ENCODE measurements around the gene DSTYK.
"Not testable (repeated sequence)": the region's sequence is repeated elsewhere in the genome, so short reads cannot be mapped to it uniquely, and the experiment has no call there.

DSTYK gene

GRCh38 chr1:205243350-205244191 lies 32.1 kb upstream of the DSTYK start:
- in situ Hi-C loops (cut with HindIII; ENCODE audit: low sequenced_read_pairs), result no loop called here

- in situ Hi-C loops (cut with HindIII; ENCODE audit: low sequenced_read_pairs), result no loop called here
Observed at GRCh38 chr1:205241366-205242030, 30.0 kb upstream of the DSTYK start.

GRCh38 chr1:205240569-205240968 lies 29.1 kb upstream of the DSTYK start:
- in situ Hi-C loops (cut with HindIII; ENCODE audit: low sequenced_read_pairs), result no loop called here

GRCh38 chr1:205240118-205240517 lies 28.6 kb upstream of the DSTYK start:
- in situ Hi-C loops (cut with HindIII; ENCODE audit: low sequenced_read_pairs), result no loop called here

GRCh38 chr1:205239078-205239477 lies 27.6 kb upstream of the DSTYK start:
- in situ Hi-C loops (cut with HindIII; ENCODE audit: low sequenced_read_pairs), result no loop called here

GRCh38 chr1:205237526-205238484 lies 26.3 kb upstream of the DSTYK start:
- in situ Hi-C loops (cut with HindIII; ENCODE audit: low sequenced_read_pairs), result no loop called here

GRCh38 chr1:205236951-205237475 lies 25.5 kb upstream of the DSTYK start:
- in situ Hi-C loops (cut with HindIII; ENCODE audit: low sequenced_read_pairs), result no loop called here

GRCh38 chr1:205236526-205236925 lies 25.0 kb upstream of the DSTYK start:
- in situ Hi-C loops (cut with HindIII; ENCODE audit: low sequenced_read_pairs), result no loop called here

- in situ Hi-C loops (cut with HindIII; ENCODE audit: low sequenced_read_pairs), result no loop called here
Observed at GRCh38 chr1:205235951-205236350, 24.4 kb upstream of the DSTYK start.

GRCh38 chr1:205233986-205234385 lies 22.5 kb upstream of the DSTYK start:
- in situ Hi-C loops (cut with HindIII; ENCODE audit: low sequenced_read_pairs), result not testable (repeated sequence)

GRCh38 chr1:205232945-205233397 lies 21.5 kb upstream of the DSTYK start:
- in situ Hi-C loops (cut with HindIII; ENCODE audit: low sequenced_read_pairs), result no loop called here

- in situ Hi-C loops (cut with HindIII; ENCODE audit: low sequenced_read_pairs), result no loop called here
Observed at GRCh38 chr1:205232127-205232820, 20.8 kb upstream of the DSTYK start.

GRCh38 chr1:205230982-205231381 lies 19.5 kb upstream of the DSTYK start:
- in situ Hi-C loops (cut with HindIII; ENCODE audit: low sequenced_read_pairs), result no loop called here

- in situ Hi-C loops (cut with HindIII; ENCODE audit: low sequenced_read_pairs), result no loop called here
Observed at GRCh38 chr1:205229916-205230700, 18.6 kb upstream of the DSTYK start.

- in situ Hi-C loops (cut with HindIII; ENCODE audit: low sequenced_read_pairs), result no loop called here
Observed at GRCh38 chr1:205229399-205229871, 17.9 kb upstream of the DSTYK start.

GRCh38 chr1:205228093-205228521 lies 16.6 kb upstream of the DSTYK start:
- in situ Hi-C loops (cut with HindIII; ENCODE audit: low sequenced_read_pairs), result no loop called here

GRCh38 chr1:205227584-205228013 lies 16.1 kb upstream of the DSTYK start, which contains the start of gene TMCC2:
TSS of gene TMCC2 (plus strand) at chr1:205227946. CDS start at chr1:205228565, 619 bp downstream.
- in situ Hi-C loops (cut with HindIII; ENCODE audit: low sequenced_read_pairs), result no loop called here

- in situ Hi-C loops (cut with HindIII; ENCODE audit: low sequenced_read_pairs), result no loop called here
Observed at GRCh38 chr1:205226868-205227583, 15.5 kb upstream of the DSTYK start.

Data from DLD1 (cell line).